Measurements from ENCODE around the gene NLE1. TPM values are rescaled to one million over a fixed set of nuclear protein-coding genes. Genes with fewer than 3 reads are reported as not detected.

NLE1 gene
- total RNA-seq, 1 donor from 2014 or later, result 23.8 TPM

- H3K27me3 Mint-ChIP-seq (ENCODE audit: low read depth), result peaks cover 17% of the 10 kb centered on the region
- H3K4me3 Mint-ChIP-seq, result no peak overlapping the region
- no peak for TF ChIP-seq CTCF (IDR thresholded peaks at IDR 0.05; ENCODE audit: unreplicated experiment)
- DNase-seq (ENCODE audit: low spot score in 2 of 2, unreplicated experiment in 2 of 2), result no peak
- H3K36me3 Mint-ChIP-seq, result no peaks in the 10 kb centered on the region
- no peaks in the 10 kb centered on the region for H3K9me3 Mint-ChIP-seq
- H3K27ac Mint-ChIP-seq, result no peak overlapping the region
- no peaks in the 10 kb centered on the region for H3K4me1 Mint-ChIP-seq
Observed at GRCh38 chr17:35149941-35150340, 7.8 kb upstream of the NLE1 start.

- no peak for TF ChIP-seq CTCF (IDR thresholded peaks at IDR 0.05; ENCODE audit: unreplicated experiment)
- Mint-ChIP-seq H3K27me3 (ENCODE audit: low read depth) (peaks cover 12% of the 10 kb centered on the region), H3K27ac (no peak overlapping the region), H3K9me3 (no peaks in the 10 kb centered on the region), H3K4me1 (no peaks in the 10 kb centered on the region), H3K36me3 (no peaks in the 10 kb centered on the region), H3K4me3 (no peak overlapping the region)
- no peak for DNase-seq (ENCODE audit: low spot score in 2 of 2, unreplicated experiment in 2 of 2)
Observed at GRCh38 chr17:35148144-35148543, 6.0 kb upstream of the NLE1 start.

- no peak for TF ChIP-seq CTCF (IDR thresholded peaks at IDR 0.05; ENCODE audit: unreplicated experiment)
- no peaks in the 10 kb centered on the region for H3K4me1 Mint-ChIP-seq
- no peaks in the 10 kb centered on the region for H3K36me3 Mint-ChIP-seq
- no peaks in the 10 kb centered on the region for H3K9me3 Mint-ChIP-seq
- no peak within 1 kb of the TSS for H3K27ac Mint-ChIP-seq
- H3K27me3 Mint-ChIP-seq (ENCODE audit: low read depth), result peaks cover 7% of the 10 kb centered on the region
- DNase-seq (ENCODE audit: low spot score in 2 of 2, unreplicated experiment in 2 of 2), result no peak
- H3K4me3 Mint-ChIP-seq, result no peak within 1 kb of the TSS
Observed at GRCh38 chr17:35147375-35147905, 5.3 kb upstream of the NLE1 start, which contains the start of gene UNC45B. TSS of gene UNC45B (plus strand) at chr17:35147817. CDS start at chr17:35148264, 447 bp downstream.

DNA sequence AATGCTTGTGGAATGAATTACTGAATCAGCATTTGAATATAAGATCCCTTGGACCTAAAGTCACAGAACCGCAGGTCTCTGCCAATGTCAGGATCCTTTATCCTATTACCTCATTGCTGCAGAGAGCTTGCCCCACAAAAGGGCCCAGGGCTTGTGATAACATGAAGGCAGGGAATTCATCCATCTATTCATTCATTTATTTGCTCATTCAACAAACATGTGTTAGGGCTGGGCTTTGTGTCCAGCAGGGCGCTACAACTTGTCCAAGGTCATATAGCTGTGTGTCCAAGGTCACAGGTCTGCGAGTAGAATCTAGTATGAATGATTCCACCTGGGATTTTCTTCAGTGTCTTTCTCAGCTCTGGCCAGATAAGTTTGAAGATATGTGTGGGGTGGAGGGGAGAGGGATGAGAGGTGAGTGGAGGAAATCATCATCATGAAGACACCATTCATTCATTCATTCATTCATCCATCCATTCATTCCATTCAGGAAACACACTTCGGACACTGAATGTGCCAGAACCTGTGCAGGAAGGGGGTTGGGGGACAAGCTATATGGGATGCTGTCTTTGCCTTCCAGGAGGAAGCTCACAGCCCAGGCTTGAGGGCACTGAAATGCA lies 4.2 kb upstream of the NLE1 start:
- H3K4me3 Mint-ChIP-seq, result no peak overlapping the region
- H3K9me3 Mint-ChIP-seq, result no peaks in the 10 kb centered on the region
- peaks cover 4% of the 10 kb centered on the region for H3K27me3 Mint-ChIP-seq (ENCODE audit: low read depth)
- H3K36me3 Mint-ChIP-seq, result no peaks in the 10 kb centered on the region
- no peak for TF ChIP-seq CTCF (IDR thresholded peaks at IDR 0.05; ENCODE audit: unreplicated experiment)
- H3K27ac Mint-ChIP-seq, result no peak overlapping the region
- peaks cover 1% of the 10 kb centered on the region for H3K4me1 Mint-ChIP-seq
- no peak for DNase-seq (ENCODE audit: low spot score in 2 of 2, unreplicated experiment in 2 of 2)

- Mint-ChIP-seq H3K36me3 (no peaks in the 10 kb centered on the region), H3K4me3 (no peak overlapping the region), H3K27ac (no peak overlapping the region), H3K9me3 (no peaks in the 10 kb centered on the region), H3K4me1 (peaks cover 7% of the 10 kb centered on the region), H3K27me3 (ENCODE audit: low read depth) (peaks cover 4% of the 10 kb centered on the region)
- no peak for TF ChIP-seq CTCF (IDR thresholded peaks at IDR 0.05; ENCODE audit: unreplicated experiment)
- DNase-seq (ENCODE audit: low spot score in 2 of 2, unreplicated experiment in 2 of 2), result no peak
Observed at GRCh38 chr17:35144840-35145239, 2.7 kb upstream of the NLE1 start.
